H1 (cell line): ENCODE measurements around the gene TRPM1. TPM values are rescaled to one million over a fixed set of nuclear protein-coding genes. Genes with fewer than 3 reads are reported as not detected.

Experiments
- GABPA ChIP-seq: IDR thresholded peaks from 2 replicates; pipeline ENCODE4 v1.6.1; 2011; ENCODE audit warnings: mild to moderate bottlenecking, low read length, moderate library complexity, borderline replicate concordance; ENCODE audit not compliant: insufficient read depth
- HDAC6 ChIP-seq: IDR thresholded peaks from one replicate; pipeline ENCODE4 v1.7.1; 2012; ENCODE audit warnings: low read depth, mild to moderate bottlenecking, inconsistent platforms, low read length, moderate library complexity
- JUN ChIP-seq: IDR thresholded peaks from 2 replicates; pipeline ENCODE4 v1.6.1; 2011; ENCODE audit warnings: low read depth, mild to moderate bottlenecking, improper control_type of control experiment, low read length
- PHF8 ChIP-seq: fragments of 200-600 bp; sonication (generic); conservative IDR thresholded peaks from 2 replicates; pipeline ENCODE4 v1.7.1; 2012; ENCODE audit warnings: low read depth, mild to moderate bottlenecking, inconsistent platforms, low read length, moderate library complexity
- SIN3A ChIP-seq, 2 experiments: IDR thresholded peaks in 1 of 2; conservative IDR thresholded peaks in 1 of 2; 2 replicates each; pipeline ENCODE4 v1.6.1; 2011 to 2012; ENCODE audit warnings: low read length in 2 of 2, improper control_type of control experiment in 1 of 2, low read depth in 1 of 2, mild to moderate bottlenecking in 1 of 2
- TAF7 ChIP-seq: optimal IDR thresholded peaks from 2 replicates; pipeline ENCODE3; 2011; ENCODE audit warnings: low read depth, mild to moderate bottlenecking, inconsistent platforms, low read length, moderate library complexity, borderline replicate concordance
- polyA plus RNA-seq, 7 experiments: library from polyadenylated mRNA; depleted of rRNA in 3 of 7; stranded (reverse) in 5 of 7; unstranded in 2 of 7; fragments of >200 nt in 5 of 7; fragments of 200-250 nt in 2 of 7; gene quantifications; 1 replicate in 5 of 7; 2 replicates in 1 of 7; 4 replicates in 1 of 7; pipeline versions ENCODE4 v1.2.1 to v1.2.3, GENCODE V29; 2011 to 2013; ENCODE audit warnings: missing spikeins in 2 of 7, mixed read lengths in 2 of 7
- total RNA-seq: library from RNA; stranded (reverse); fragmentation: NEBNext Ultra II Directional; extraction: Animal tissue kit (Norgen Biotek cat#: 25700); gene quantifications from 2 replicates; pipeline ENCODE4 v1.2.1, GENCODE V29; 2021

Gene TRPM1
- total and polyA plus RNA-seq, 2 of the 8 experiments (the other 6 are each of a cell fraction or from before 2014, with no cell fraction given) = 0.05 TPM; not detected in 1

GRCh38 chr15:31133890-31134289 lies 32.4 kb upstream of the TRPM1 start (continued):
- TF ChIP-seq GABPA (no peak), SIN3A (conservative IDR thresholded peaks at IDR 0.05 in 1 of 2, IDR thresholded peaks at IDR 0.05 in 1 of 2; ENCODE audit: low read depth in 1 of 2, low read length in 2 of 2) (no peak), JUN (no peak), PHF8 (no peak), HDAC6 (no peak), TAF7 (no peak)
